ENCODE results near the gene SCGB3A1.

The SCGB3A1 gene, protein sequence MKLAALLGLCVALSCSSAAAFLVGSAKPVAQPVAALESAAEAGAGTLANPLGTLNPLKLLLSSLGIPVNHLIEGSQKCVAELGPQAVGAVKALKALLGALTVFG

GRCh38 chr5:180591311-180591887, at the start of gene SCGB3A1:
Gene SCGB3A1, minus strand, starts transcription at chr5:180591499. Its CDS starts 37 bp downstream, at chr5:180591462.
- DNase-seq (ENCODE audit: low read depth): no peak

DNA sequence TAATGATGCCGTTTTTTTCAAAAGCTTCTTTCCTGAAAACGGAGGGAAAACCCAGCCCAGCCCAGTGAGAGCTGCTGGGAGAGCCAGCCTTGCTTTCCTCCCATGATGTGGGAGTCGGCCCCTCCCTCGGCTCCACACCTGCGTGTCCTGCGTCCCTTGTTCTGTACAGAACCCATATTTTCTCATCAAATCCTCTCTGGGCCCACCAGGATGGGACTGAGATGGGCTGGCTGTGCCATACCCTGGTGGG, 49.2 kb upstream of the SCGB3A1 start:
- no peak for DNase-seq (ENCODE audit: low read depth)

- no peak for DNase-seq (ENCODE audit: low read depth)
Observed at GRCh38 chr5:180639741-180640610, 48.7 kb upstream of the SCGB3A1 start.

DNA sequence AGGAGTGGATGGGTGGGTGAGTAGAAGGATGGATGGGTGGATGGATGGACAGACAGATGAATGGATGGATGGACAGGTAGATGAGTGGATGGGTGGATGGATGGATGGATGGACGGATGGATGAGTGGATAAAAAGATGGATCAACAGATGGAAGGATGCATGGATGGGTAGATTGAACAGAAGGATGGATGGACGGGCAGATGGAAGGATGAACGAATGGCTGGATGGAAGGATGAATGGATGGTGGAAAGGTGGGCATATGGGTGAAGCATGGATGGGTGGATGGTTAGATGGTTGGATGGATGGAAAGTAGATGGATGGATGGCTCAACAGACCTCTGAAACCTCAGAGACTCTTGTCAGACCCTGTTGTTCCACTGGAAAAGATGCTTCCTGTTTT, 48.0 kb upstream of the SCGB3A1 start:
- DNase-seq (ENCODE audit: low read depth): no peak

- no peak for DNase-seq (ENCODE audit: low read depth)
Observed at GRCh38 chr5:180637962-180638680, 46.8 kb upstream of the SCGB3A1 start.

DNA sequence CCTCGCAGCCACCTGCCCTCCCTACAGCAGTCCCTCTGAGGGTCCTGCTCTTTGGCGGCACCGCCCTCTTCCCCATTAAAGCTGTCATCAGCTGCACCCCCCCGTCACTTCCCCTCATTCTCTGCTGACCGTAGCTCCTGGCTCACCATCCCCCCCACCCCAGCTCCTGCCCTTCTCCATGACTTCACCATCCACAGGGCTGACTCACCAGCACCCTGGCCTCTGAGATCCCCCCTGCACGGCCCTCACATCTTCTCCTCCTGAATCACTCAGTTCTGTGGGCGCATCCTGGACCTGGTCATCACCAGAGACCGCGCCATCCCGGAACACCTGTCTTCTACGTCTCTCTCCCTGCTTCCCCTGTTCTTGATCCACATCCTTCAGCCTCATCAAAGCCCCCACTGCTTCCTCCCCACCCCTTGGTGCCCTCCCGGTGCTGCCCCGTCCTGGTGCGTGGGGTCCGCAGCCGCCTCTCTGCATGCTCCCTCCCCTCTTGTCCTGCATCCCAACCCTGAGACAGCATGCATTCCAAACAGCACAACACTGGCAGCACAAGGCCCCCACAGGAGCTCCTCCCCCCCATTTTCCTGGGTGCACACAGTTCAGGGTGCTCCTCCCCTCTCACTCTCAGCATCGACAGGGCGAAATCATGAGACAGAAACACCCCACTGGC, 45.2 kb upstream of the SCGB3A1 start:
- DNase-seq (ENCODE audit: low read depth): no peak

DNA sequence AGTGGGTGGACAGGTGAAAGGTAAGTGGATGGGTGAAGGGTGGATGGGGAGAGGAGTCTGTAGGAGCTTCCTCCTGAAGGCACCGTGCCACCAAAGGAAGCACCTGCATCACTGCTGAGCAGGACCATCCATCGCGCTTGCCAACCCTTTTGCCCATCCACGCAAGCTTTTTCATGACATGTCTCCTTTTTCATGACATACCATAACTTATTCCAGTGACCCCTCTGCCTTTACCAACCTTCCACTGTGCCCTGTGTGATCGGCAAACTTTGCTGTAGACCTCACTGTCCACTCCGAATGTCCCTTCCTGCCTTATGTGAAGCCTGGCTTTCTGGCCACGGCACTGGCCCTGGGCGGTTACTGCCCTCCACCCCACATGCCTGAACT, 44.7 kb upstream of the SCGB3A1 start:
- no peak for DNase-seq (ENCODE audit: low read depth)

DNA sequence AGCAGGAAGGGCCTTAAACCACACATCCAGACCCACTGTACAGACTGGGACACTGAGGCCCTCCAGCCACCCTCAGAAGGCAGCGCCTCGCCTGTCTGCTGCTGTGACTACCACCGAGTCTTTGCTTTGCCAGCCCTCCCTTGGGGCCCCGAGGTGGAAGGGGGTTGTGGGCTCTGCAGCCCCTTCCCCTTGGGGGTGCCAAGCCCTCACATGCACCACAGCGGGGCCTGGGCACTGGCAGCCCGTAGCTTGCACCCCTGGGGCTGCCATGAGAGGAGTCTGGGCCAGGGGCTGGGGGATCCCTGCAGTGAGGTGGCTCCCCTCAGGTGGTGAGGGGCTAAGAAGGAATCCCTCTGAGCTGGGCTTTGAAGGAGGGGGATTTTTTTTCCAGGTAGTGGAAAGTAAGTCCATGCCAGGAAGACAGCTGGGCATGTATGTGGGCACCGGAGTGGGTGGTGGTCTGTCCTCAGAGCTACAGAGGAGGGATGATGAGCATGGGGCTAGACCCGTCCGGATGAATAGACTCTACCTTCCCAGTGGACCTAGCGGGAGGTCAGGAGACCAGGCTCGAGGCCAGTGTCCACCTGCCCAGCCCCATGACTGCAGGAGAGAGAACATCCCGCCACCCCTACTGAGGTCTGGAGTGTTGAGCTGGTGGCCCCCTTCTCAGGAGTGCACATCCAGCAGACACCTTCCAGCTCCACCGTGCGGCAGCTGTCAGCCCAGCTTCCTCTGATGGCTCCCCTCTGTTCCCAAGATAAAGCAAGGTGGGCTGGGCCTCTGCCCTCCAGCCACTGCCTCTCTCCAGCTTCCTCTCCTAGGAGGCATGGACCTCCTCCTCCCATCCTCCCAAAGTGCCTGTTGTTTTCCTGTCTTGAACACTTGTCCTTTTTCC, 42.2 kb upstream of the SCGB3A1 start:
- DNase-seq (ENCODE audit: low read depth): no peak

DNA sequence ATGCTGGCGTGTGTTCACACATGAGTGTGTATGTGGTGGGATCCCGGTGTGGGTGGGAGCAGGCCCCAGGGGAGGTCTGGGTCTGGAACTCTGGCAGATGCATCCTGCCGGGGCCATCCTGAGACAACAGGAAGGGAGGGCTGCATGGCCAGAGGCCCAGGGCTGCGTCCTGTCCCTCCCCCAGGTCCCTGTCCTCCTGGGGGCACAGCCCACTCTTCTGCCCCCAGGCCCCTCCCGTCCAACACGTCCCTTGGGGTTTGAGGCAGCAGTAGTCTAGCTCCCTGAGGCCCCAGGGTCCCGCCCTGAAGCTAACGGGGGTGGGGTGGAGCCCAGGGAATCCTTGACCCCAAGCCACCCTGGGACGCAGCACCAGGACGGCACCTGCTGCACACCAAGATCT, 41.5 kb upstream of the SCGB3A1 start:
- no peak for DNase-seq (ENCODE audit: low read depth)

DNA sequence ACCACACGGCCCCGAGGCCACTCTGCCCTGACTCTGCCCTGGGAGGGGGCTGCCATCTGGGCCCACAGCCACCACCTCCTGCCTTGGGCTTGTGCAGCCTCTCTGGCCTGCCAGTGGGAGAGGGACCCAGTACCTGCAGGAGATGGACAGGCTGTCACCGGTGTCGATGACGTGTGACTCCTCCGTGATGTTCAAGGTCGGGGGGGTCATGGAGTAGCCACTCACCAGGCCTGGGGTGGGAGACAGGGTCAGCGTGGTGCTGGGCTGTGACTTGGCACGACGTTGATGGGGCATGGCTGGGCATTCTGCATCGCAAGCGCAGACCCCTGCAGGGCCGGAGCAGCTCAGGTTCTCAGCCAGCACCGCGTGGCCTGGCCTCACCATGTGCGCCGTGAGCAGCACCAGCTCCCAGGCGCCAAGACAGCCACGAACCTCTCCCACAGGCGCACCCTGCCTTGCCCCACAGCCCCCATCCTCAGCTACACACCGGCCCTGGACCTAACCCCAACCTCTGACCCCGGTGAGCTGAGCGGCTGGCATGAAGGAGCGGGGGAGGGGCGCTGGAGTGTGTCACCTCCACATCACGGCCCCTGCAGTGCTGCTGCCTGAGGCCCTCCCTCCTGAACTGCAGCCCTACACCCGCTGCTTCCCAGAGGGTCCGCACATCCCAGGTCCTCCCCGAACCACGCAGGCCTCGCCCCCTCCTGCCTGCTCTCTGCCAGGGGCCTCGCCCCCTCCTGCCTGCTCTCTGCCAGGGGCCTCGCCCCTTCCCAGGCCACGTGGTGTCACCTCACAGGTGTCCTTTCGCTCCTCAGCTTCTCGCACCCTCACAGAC, 40.5 kb upstream of the SCGB3A1 start:
- no peak for DNase-seq (ENCODE audit: low read depth)

DNA sequence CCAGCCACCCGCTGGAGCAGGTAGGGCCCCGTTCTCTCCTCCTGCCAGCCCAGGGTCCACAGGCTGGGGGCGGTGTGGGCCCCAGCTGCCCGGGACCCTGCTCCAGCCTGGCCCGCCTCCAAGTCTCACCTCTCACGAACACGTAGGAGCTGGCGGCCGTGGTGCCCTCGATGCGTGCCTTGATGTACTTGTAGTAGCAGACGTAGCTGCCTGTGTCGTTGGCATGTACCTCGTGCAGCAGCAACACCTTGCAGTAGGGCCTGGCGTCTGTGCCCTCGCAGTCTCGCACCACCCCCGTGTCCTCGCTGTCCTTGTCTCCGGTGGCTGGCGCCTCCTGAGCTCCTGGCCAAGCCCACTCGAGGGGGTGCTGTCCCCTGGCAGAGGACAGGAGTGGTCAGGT, 39.1 kb upstream of the SCGB3A1 start:
- no peak for DNase-seq (ENCODE audit: low read depth)

DNA sequence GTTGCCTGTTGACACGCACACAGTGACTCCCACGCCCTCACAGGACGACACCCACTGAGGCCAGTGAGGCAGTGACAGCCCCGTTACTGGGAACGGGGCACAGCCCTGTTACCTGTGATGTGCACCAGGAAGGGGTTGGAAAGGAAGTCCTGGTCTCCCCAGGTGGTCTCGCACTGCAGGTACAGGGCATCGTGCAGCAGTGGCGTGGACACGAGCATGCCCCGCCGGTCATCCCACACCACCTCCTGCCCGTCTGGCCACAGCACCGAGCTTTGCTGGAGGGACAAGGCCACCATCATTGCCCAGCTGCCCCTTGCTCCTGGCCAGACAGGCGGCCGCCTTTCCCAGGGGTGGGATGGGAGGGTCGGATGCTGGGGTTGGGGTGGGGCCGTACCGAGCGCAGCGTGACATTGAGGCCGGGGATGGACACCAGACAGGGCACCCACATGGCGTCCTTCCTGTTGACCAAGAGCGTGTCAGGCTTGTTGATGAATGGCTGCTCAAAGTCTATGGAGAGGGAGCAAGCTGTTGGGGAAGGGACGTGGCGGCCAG, 38.6 kb upstream of the SCGB3A1 start:
- DNase-seq (ENCODE audit: low read depth): no peak

- DNase-seq (ENCODE audit: low read depth): no peak
Observed at GRCh38 chr5:180628827-180629750, 37.8 kb upstream of the SCGB3A1 start.

- DNase-seq (ENCODE audit: low read depth): no peak
Observed at GRCh38 chr5:180628211-180628610, 36.9 kb upstream of the SCGB3A1 start.

DNA sequence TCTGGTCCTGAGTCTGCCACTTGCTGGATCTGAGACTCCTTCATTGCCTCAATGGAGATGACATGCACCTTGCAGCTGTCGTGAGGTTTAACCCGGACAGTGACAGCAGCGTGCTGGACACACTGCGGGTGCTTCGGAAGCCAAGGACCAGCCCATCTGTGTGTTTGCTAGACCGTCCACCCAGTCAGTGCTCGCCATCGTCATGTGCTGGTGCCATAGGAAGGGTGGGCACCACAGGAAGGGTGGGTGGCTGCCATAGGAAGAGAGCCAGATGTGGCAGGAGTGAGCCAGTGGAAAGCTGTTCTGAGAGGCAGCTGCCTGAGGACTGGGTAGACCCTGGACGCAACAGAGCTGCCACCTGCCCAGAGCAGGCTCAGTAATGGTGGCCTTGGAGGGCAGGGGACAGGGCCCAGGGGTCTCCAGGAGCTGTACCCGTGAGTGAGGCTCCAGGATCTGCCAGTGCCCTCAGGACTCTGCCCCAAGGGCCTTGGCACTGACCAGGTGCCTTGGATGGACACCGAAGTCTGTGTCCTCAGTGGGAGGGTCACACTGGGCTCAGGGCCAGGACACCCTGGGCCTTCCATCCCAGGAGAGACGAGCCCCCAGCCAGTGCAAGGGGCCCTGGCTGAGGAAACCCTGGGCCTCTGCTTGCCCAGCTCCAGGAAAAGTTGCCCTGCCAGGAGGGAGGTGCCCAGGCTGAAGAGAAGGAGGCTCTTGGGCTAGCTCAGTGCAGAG, 36.3 kb upstream of the SCGB3A1 start:
- no peak for DNase-seq (ENCODE audit: low read depth)

DNA sequence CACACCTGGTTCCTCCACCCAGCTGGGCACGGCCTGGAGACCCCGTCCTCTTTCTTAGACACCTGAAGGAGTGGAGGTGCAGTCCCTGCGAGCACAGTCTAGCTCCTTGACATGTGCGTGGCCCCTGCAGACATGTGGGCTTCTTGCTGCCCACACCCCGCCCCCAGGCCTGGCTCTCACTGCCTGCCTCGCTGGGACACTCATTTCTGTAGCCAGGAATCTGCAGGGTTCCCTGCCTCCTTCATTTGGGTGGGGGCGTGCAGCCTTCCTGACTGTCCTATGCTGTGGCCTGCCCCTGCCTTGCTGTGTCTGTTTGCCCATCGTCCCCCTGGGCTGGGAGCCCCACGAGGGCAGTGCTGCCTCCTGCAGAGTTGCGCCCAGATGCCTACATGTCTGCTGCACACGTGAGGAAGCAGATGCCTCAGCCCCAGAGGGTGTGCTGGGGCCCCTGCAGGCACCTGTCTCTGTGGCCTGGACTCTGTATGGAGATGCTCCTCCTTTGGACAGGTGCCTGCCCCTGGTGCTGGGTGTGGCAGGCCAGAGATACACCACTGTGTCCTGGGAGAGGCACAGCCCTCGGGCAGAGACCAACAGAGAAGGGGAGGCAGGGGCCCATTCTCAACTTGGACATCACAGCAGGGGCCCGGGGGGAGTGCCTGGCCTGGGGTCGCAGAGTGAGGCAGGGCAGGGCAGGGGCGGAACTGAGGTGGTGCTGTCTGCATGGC, 35.5 kb upstream of the SCGB3A1 start:
- no peak for DNase-seq (ENCODE audit: low read depth)

DNA sequence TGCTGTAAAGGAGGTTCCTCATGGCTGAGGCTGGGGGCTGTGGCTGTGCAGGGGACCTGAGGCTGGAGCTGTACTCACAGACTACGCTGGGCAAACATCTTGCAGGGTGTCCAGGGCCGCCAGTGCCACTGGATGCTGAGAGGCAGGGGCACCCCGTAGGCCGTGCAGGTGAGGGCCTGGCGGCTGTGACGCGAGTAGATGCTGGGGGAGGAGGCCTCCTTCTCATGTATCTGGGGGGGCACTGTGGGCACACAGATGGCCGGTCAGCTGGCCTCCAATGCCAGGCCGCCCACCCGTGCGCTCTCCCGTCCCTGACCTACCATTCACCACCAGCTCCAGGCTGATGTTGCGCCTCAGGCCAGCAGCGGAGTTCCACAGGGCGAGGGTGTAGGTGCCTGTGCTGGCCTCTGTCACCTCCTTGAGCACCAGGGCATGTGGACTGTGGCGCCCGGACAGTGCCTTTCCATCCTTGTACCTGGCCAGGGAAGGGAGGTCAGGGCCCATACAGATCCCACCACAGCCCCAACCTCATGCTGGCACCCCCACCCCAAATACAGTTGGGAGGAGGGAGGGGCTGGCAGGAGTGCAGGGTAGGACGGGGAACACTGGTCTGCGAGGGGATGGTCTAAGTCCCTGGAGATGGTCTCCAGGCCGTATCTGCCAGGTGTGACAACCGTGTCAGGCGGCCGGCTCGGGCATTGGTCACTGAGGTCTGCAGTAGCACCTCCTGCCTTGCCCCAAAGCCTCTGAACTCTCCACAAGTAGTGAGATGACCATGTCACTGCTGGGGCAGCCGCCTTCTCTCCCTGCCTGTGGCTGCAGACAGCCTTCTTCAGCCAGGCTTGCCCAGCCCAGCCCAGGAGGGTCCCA, 34.7 kb upstream of the SCGB3A1 start:
- no peak for DNase-seq (ENCODE audit: low read depth)

Data from activated T-cell treated with anti-CD3 and anti-CD28 coated beads for 24 hours (primary cell).